Left ventricle myocardium inferior (tissue), 1 donor: Measurements from ENCODE around the gene TSPAN32. TPM values are rescaled to one million over a fixed set of nuclear protein-coding genes. Genes with fewer than 3 reads are reported as not detected.

Source experiments
- DNase-seq: peaks from one replicate; pipeline ENCODE4 v3.0.0-alpha.2; 2020
- H3K27ac ChIP-seq: fragments of 200-600 bp; replicated peaks from 2 replicates; pipeline ENCODE4 v1.8.0; 2021
- H3K27me3 ChIP-seq: fragments of 200-600 bp; 2 replicates; pipeline ENCODE4 v1.8.0; 2021; ENCODE audit warnings: low read depth
- H3K36me3 ChIP-seq: fragments of 200-600 bp; 2 replicates; pipeline ENCODE4 v1.8.0; 2021
- H3K4me1 ChIP-seq: fragments of 200-600 bp; 2 replicates; pipeline ENCODE4 v1.8.0; 2021
- H3K4me3 ChIP-seq: fragments of 200-600 bp; 2 replicates; pipeline ENCODE4 v1.8.0; 2021; ENCODE audit warnings: mild to moderate bottlenecking, moderate library complexity
- H3K9me3 ChIP-seq: fragments of 200-600 bp; replicated peaks from 2 replicates; pipeline ENCODE4 v1.8.0; 2021
- CTCF ChIP-seq: fragments of 200-600 bp; IDR thresholded peaks from 2 replicates; pipeline ENCODE4 v1.8.0; 2021; ENCODE audit warnings: antibody characterized with exemption, mild to moderate bottlenecking, borderline replicate concordance
- intact Hi-C: fragments of 100-400 bp; cut with micrococcal nuclease; formaldehyde crosslinking; loops from one replicate; pipeline ENCODE4 v1.11.0; 2022
- total RNA-seq: library from RNA; stranded (reverse); fragmentation: NEBNext Ultra II Directional; extraction: Animal tissue kit (Norgen Biotek cat#: 25700); gene quantifications from one replicate; pipeline ENCODE4 v1.2.1, GENCODE V29; 2021
- donor health status: DM: no; HTN: yes; CAD: no; lungs with severe emphysema.

Gene TSPAN32
- total RNA-seq, 1 donor from 2014 or later, result 27.1 TPM

GRCh38 chr11:2305140-2305778 lies 3.4 kb downstream of the TSPAN32 start:
- intact Hi-C loops, result loop anchor here (5.0 kb wide), 1 partner anchor 117 kb away; no protein-coding TSS in a partner anchor
- H3K27ac ChIP-seq, result peak overlapping the region; percentile 96

GRCh38 chr11:2305788-2306451 lies 4.1 kb downstream of the TSPAN32 start:
- H3K27ac ChIP-seq, result peak overlapping the region; percentile 96
- DNase-seq, result no peak
- H3K27me3 ChIP-seq, result no peaks in the 10 kb centered on the region
- H3K4me1 ChIP-seq, result peaks cover 36% of the 10 kb centered on the region
- no peak for TF ChIP-seq CTCF
- no peaks in the 10 kb centered on the region for H3K36me3 ChIP-seq
- intact Hi-C loops, result loop anchor here (5.0 kb wide), 1 partner anchor 116 kb away; no protein-coding TSS in a partner anchor
- H3K9me3 ChIP-seq, result no peaks in the 10 kb centered on the region
- peak overlapping the region; percentile 67 for H3K4me3 ChIP-seq

More at GRCh38 chr11:2305140-2305778, 3.4 kb downstream of the TSPAN32 start:
- H3K4me3 ChIP-seq, result peak overlapping the region; percentile 67
- no peaks in the 10 kb centered on the region for H3K9me3 ChIP-seq
- peak; percentile 88 for DNase-seq
- H3K4me1 ChIP-seq, result peaks cover 41% of the 10 kb centered on the region
- TF ChIP-seq CTCF, result peak; percentile 95
- H3K27me3 ChIP-seq, result no peaks in the 10 kb centered on the region
- H3K36me3 ChIP-seq, result no peaks in the 10 kb centered on the region

- intact Hi-C loops, result loop anchor here (5.0 kb wide), 1 partner anchor 116 kb away; no protein-coding TSS in a partner anchor
- no peak for TF ChIP-seq CTCF
- Histone ChIP-seq H3K4me1 (peaks cover 36% of the 10 kb centered on the region), H3K27ac (peak overlapping the region; percentile 96), H3K9me3 (no peaks in the 10 kb centered on the region), H3K36me3 (no peaks in the 10 kb centered on the region), H3K4me3 (peak overlapping the region; percentile 67), H3K27me3 (no peaks in the 10 kb centered on the region)
- DNase-seq, result peak; percentile 84
These were observed 4.6 kb downstream of the TSPAN32 start for GRCh38 chr11:2306452-2306823.

GRCh38 chr11:2306877-2307500 lies 5.2 kb downstream of the TSPAN32 start:
- Histone ChIP-seq H3K4me3 (no peak overlapping the region), H3K27ac (peak overlapping the region; percentile 96), H3K36me3 (no peaks in the 10 kb centered on the region), H3K27me3 (no peaks in the 10 kb centered on the region), H3K4me1 (peaks cover 36% of the 10 kb centered on the region), H3K9me3 (no peaks in the 10 kb centered on the region)
- intact Hi-C loops, result loop anchor here (5.0 kb wide), 1 partner anchor 115 kb away; no protein-coding TSS in a partner anchor
- no peak for DNase-seq
- no peak for TF ChIP-seq CTCF

GRCh38 chr11:2307501-2308331 lies 5.9 kb downstream of the TSPAN32 start:
- intact Hi-C loops, result loop anchor here (5.0 kb wide), 1 partner anchor 115 kb away; no protein-coding TSS in a partner anchor
- H3K27ac ChIP-seq, result peak overlapping the region; percentile 96

More at GRCh38 chr11:2307501-2308331, 5.9 kb downstream of the TSPAN32 start:
- DNase-seq, result no peak
- H3K27me3 ChIP-seq, result no peaks in the 10 kb centered on the region
- no peaks in the 10 kb centered on the region for H3K36me3 ChIP-seq
- peaks cover 42% of the 10 kb centered on the region for H3K4me1 ChIP-seq
- H3K9me3 ChIP-seq, result no peaks in the 10 kb centered on the region
- TF ChIP-seq CTCF, result no peak
- H3K4me3 ChIP-seq, result no peak overlapping the region
